ENCODE measurements around the gene PPP1R12B. TPM values are rescaled to one million over a fixed set of nuclear protein-coding genes. Genes with fewer than 3 reads are reported as not detected.
A peak's percentile ranks its signal among the peaks of the same experiment; 100 is the strongest.
"Not testable (repeated sequence)": the region's sequence is repeated elsewhere in the genome, so short reads cannot be mapped to it uniquely, and the experiment has no call there.

Gene PPP1R12B
- total and polyA plus RNA-seq, 4 donors: 6.0 to 122 (median 22.0) TPM

DNA sequence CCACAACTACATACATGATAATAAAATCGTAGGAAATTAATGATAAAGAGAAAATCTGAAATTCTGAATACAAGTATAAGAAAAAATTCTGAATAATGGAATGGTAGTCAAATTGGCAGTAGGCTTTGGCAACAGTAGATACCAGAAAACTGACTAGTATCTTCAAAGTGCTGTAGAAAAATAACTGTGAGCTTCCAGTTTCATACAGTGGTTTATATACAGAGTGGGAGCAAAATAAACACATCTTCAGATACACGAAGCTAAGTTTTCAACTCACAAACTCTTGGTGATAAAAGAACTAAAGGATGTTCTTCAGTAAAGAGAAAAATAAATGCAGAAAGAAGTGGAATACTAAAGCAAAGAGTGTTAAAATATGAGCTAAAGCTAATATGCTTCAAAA is 173.4 kb downstream of the PPP1R12B start:
- TF ChIP-seq, protein P1, sequence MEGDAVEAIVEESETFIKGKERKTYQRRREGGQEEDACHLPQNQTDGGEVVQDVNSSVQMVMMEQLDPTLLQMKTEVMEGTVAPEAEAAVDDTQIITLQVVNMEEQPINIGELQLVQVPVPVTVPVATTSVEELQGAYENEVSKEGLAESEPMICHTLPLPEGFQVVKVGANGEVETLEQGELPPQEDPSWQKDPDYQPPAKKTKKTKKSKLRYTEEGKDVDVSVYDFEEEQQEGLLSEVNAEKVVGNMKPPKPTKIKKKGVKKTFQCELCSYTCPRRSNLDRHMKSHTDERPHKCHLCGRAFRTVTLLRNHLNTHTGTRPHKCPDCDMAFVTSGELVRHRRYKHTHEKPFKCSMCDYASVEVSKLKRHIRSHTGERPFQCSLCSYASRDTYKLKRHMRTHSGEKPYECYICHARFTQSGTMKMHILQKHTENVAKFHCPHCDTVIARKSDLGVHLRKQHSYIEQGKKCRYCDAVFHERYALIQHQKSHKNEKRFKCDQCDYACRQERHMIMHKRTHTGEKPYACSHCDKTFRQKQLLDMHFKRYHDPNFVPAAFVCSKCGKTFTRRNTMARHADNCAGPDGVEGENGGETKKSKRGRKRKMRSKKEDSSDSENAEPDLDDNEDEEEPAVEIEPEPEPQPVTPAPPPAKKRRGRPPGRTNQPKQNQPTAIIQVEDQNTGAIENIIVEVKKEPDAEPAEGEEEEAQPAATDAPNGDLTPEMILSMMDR (IDR thresholded peaks at IDR 0.05; ENCODE audit: control extremely low read depth, extremely low read depth): no peak
- peaks cover 0 to 6% (median 0%) of the 10 kb centered on the region in 5 donors for H3K4me1 ChIP-seq (ENCODE audit: control insufficient read depth in 5 of 5, insufficient read depth in 5 of 5, low read length in 5 of 5)
- H3K27ac ChIP-seq (ENCODE audit: low read depth in 1 of 2, low read length in 1 of 2): no peak overlapping the region
- H3K4me3 ChIP-seq: no peak overlapping the region
- no peaks in the 10 kb centered on the region for H3K27me3 ChIP-seq (ENCODE audit: control insufficient read depth in 3 of 3, insufficient read depth in 3 of 3, low read length in 2 of 3)
- no peaks in the 10 kb centered on the region for H3K9me3 ChIP-seq (ENCODE audit: control insufficient read depth in 4 of 4, insufficient read depth in 3 of 4, low read length in 3 of 4)
- 78 to 82% methylated on average over 2 of the region's 2 CpGs for WGBS, 2 donors
- no peak overlapping the region for H3K9ac ChIP-seq (ENCODE audit: insufficient read depth in 1 of 2, low read length in 2 of 2)
- no peaks in the 10 kb centered on the region for H3K36me3 ChIP-seq (ENCODE audit: control insufficient read depth in 4 of 4, insufficient read depth in 4 of 4, low read length in 4 of 4)
- no peak for ATAC-seq (ENCODE audit: insufficient read depth, low FRiP score)
- no peak for DNase-seq

DNA sequence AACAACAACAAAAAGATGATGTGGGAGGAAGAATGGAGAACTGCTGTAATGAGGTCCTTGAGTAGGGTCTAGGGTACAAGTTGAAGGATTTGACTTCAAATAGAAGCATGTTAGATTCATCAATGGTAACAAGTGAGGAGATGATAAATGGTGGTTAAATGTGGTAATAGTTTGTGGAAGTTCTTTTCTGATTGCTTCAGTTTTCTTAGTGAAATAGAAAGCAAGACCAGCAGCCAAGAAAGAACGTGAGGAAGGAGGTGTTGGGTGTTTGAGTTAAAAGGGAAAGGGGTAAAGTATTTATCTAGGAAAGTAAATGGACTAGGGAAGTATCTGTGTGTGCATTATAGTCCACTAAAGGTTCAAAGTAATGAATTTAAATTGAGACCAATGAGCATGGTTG is 177.6 kb downstream of the PPP1R12B start:
- peak overlapping the region in 1 of 2 donors; percentile 66 for H3K27ac ChIP-seq (ENCODE audit: low read depth in 1 of 2, low read length in 1 of 2)
- 36 to 38% methylated on average over 1 of the region's 1 CpG for WGBS, 2 donors
- not testable (repeated sequence) for H3K36me3 ChIP-seq (ENCODE audit: control insufficient read depth in 4 of 4, insufficient read depth in 4 of 4, low read length in 4 of 4); H3K27me3 ChIP-seq (ENCODE audit: control insufficient read depth in 3 of 3, insufficient read depth in 3 of 3, low read length in 2 of 3); DNase-seq; H3K9me3 ChIP-seq (ENCODE audit: control insufficient read depth in 4 of 4, insufficient read depth in 3 of 4, low read length in 3 of 4); H3K9ac ChIP-seq (ENCODE audit: insufficient read depth in 1 of 2, low read length in 2 of 2); H3K4me3 ChIP-seq; H3K4me1 ChIP-seq (ENCODE audit: control insufficient read depth in 5 of 5, insufficient read depth in 5 of 5, low read length in 5 of 5); ATAC-seq (ENCODE audit: insufficient read depth, low FRiP score)

DNA sequence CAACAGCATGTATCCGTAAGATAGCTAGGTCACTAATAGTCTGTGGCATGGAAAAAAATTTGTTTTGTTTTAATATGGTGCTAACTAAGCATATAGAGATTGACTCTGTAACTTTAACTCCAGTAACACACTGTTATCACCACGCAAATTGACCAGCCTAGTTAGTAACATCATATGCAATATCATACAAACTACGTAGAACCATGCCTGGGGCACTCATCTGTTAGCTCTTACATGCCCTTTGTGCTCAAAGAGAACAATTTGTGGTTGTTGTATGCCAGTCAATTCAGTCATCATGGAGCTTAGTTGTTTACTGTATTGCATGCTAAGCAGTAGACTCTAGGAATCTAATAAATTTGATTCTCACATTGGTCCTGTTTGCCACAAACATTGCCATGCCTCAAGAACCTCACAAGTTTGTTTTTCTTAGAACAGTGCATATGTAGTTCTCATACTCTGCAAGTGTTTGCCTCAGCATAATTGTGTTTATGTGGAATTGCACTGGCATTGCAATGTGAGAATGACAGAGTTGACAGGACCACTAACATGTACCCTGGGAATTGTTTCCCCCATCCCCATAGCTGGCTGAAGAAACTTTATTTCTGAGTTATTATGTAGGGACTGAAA is 179.7 kb downstream of the PPP1R12B start:
- H3K9ac ChIP-seq (ENCODE audit: insufficient read depth in 1 of 2, low read length in 2 of 2); H3K27me3 ChIP-seq (ENCODE audit: control insufficient read depth in 3 of 3, insufficient read depth in 3 of 3, low read length in 2 of 3); DNase-seq; ATAC-seq (ENCODE audit: insufficient read depth, low FRiP score); H3K4me3 ChIP-seq; H3K36me3 ChIP-seq (ENCODE audit: control insufficient read depth in 4 of 4, insufficient read depth in 4 of 4, low read length in 4 of 4); H3K4me1 ChIP-seq (ENCODE audit: control insufficient read depth in 5 of 5, insufficient read depth in 5 of 5, low read length in 5 of 5); H3K9me3 ChIP-seq (ENCODE audit: control insufficient read depth in 4 of 4, insufficient read depth in 3 of 4, low read length in 3 of 4): not testable (repeated sequence)
- WGBS, 2 donors: 98% methylated on average over 3 of the region's 3 CpGs
- H3K27ac ChIP-seq (ENCODE audit: low read depth in 1 of 2, low read length in 1 of 2): peak overlapping the region in 1 of 2 donors; percentile 21

DNA sequence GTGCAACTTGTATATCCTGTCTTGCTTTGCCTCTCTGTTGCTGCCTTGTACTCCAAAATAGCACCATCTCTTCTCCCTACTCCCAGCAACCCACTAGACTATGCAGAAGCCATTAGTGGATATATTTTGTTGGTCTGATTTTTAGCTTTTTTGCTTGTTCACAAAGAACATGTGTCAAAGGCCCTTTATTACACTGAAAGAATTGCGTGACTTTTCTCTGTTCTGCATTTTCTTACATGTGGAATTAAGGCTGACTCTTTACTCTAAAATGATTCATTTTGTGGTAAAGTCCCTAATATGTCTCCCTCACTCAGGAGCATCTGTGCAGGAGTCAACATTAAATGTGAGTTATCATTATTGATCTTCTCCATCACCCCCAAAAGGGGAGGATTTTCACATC is 182.2 kb downstream of the PPP1R12B start:
- not testable (repeated sequence) for H3K4me1 ChIP-seq (ENCODE audit: control insufficient read depth in 5 of 5, insufficient read depth in 5 of 5, low read length in 5 of 5); H3K36me3 ChIP-seq (ENCODE audit: control insufficient read depth in 4 of 4, insufficient read depth in 4 of 4, low read length in 4 of 4); DNase-seq; H3K4me3 ChIP-seq; ATAC-seq (ENCODE audit: insufficient read depth, low FRiP score); H3K27ac ChIP-seq (ENCODE audit: low read depth in 1 of 2, low read length in 1 of 2); H3K9me3 ChIP-seq (ENCODE audit: control insufficient read depth in 4 of 4, insufficient read depth in 3 of 4, low read length in 3 of 4); H3K9ac ChIP-seq (ENCODE audit: insufficient read depth in 1 of 2, low read length in 2 of 2); H3K27me3 ChIP-seq (ENCODE audit: control insufficient read depth in 3 of 3, insufficient read depth in 3 of 3, low read length in 2 of 3)
- WGBS, 2 donors: 77 to 83% methylated on average over 1 of the region's 1 CpG

DNA sequence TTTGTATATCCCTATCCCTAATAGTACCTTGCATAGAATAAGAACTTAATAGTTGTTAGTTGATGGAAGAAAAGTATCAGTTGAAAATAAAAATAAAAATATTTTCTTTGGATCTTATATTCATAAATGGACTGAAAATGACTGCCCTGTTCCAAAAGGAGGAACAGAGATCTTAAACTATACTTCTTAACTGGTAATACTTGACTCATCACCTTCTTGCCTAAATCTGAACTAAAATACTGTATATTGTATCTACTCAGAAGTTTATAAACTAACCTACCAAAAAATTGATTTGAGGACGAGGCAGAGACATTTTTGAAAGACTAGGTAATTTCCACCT is 182.9 kb downstream of the PPP1R12B start:
- H3K27ac ChIP-seq (ENCODE audit: low read depth in 1 of 2, low read length in 1 of 2): peak overlapping the region in 1 of 2 donors; percentile 81
- ATAC-seq (ENCODE audit: insufficient read depth, low FRiP score): no peak
- no peak for DNase-seq
- H3K4me1 ChIP-seq (ENCODE audit: control insufficient read depth in 5 of 5, insufficient read depth in 5 of 5, low read length in 5 of 5): peaks cover 0 to 4% (median 0%) of the 10 kb centered on the region in 5 donors
- no peaks in the 10 kb centered on the region for H3K9me3 ChIP-seq (ENCODE audit: control insufficient read depth in 4 of 4, insufficient read depth in 3 of 4, low read length in 3 of 4)
- TF ChIP-seq, protein P1 (IDR thresholded peaks at IDR 0.05; ENCODE audit: control extremely low read depth, extremely low read depth): no peak
- H3K9ac ChIP-seq (ENCODE audit: insufficient read depth in 1 of 2, low read length in 2 of 2): no peak overlapping the region
- H3K27me3 ChIP-seq (ENCODE audit: control insufficient read depth in 3 of 3, insufficient read depth in 3 of 3, low read length in 2 of 3): no peaks in the 10 kb centered on the region
- 83 to 92% methylated on average over 1 of the region's 1 CpG for WGBS, 2 donors
- no peaks in the 10 kb centered on the region for H3K36me3 ChIP-seq (ENCODE audit: control insufficient read depth in 4 of 4, insufficient read depth in 4 of 4, low read length in 4 of 4)
- H3K4me3 ChIP-seq: no peak overlapping the region

DNA sequence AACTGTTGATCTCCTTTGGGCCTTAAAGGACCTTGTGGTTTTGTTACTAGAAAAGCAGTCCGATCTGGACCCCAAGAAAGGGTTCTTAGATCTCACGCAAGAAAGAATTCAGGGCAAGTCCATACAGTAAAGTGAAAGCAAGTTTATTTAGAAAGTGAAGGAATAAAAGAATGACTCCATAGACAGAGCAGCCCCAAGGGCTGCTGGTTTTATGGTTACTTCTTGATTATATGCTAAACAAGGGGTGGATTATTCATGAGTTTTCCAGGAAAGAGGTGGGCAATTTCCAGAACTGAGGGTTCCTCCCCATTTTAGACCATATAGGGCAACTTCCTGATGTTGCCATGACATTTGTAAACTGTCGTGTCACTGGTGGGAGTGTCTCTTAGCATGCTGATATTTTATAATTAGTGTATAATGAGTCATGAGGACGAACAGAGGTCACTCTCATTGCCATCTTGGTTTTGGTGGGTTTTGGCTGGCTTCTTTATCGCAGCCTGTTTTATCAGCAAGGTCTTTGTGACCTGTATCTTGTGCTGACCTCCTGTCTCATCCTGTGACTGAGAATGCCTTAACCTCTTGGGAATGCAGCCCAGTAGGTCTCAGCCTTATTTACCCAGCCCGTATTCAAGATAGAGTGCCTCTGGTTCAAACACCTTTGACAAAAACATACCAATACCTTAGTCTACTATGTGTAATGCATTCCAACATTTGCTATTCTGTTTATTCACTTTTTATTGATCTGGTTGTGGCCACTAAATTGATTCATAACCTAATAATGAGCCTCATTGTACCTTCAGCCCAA is 183.5 kb downstream of the PPP1R12B start:
- not testable (repeated sequence) for H3K9me3 ChIP-seq (ENCODE audit: control insufficient read depth in 4 of 4, insufficient read depth in 3 of 4, low read length in 3 of 4); H3K4me1 ChIP-seq (ENCODE audit: control insufficient read depth in 5 of 5, insufficient read depth in 5 of 5, low read length in 5 of 5); H3K4me3 ChIP-seq; DNase-seq; ATAC-seq (ENCODE audit: insufficient read depth, low FRiP score); H3K9ac ChIP-seq (ENCODE audit: insufficient read depth in 1 of 2, low read length in 2 of 2); H3K36me3 ChIP-seq (ENCODE audit: control insufficient read depth in 4 of 4, insufficient read depth in 4 of 4, low read length in 4 of 4); H3K27me3 ChIP-seq (ENCODE audit: control insufficient read depth in 3 of 3, insufficient read depth in 3 of 3, low read length in 2 of 3)
- H3K27ac ChIP-seq (ENCODE audit: low read depth in 1 of 2, low read length in 1 of 2): peak overlapping the region in 1 of 2 donors; percentile 81
- WGBS, 2 donors: 78 to 82% methylated on average over 6 of the region's 6 CpGs
